ENCODE measurements around the gene OR13H1.
"Not testable (repeated sequence)": the region's sequence is repeated elsewhere in the genome, so short reads cannot be mapped to it uniquely, and the experiment has no call there.

DNA sequence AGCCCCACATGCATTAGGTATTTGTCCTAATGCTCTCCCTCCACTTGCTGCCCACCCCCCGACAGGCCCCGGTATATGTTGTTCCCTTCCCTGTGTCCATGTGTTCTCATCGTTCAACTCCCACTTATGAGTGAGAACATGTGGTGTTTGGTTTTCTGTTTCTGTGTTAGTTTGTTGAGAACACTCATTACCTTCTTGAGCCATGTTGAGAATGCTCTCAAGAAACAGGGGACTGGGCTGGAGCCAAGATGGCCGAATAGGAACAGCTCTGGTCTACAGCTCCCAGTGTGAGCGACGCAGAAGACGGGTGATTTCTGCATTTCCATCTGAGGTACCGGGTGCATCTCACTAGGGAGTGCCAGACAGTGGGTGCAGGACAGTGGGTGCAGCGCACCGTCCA lies 8.6 kb downstream of the OR13H1 start:
- TF ChIP-seq, protein P1, sequence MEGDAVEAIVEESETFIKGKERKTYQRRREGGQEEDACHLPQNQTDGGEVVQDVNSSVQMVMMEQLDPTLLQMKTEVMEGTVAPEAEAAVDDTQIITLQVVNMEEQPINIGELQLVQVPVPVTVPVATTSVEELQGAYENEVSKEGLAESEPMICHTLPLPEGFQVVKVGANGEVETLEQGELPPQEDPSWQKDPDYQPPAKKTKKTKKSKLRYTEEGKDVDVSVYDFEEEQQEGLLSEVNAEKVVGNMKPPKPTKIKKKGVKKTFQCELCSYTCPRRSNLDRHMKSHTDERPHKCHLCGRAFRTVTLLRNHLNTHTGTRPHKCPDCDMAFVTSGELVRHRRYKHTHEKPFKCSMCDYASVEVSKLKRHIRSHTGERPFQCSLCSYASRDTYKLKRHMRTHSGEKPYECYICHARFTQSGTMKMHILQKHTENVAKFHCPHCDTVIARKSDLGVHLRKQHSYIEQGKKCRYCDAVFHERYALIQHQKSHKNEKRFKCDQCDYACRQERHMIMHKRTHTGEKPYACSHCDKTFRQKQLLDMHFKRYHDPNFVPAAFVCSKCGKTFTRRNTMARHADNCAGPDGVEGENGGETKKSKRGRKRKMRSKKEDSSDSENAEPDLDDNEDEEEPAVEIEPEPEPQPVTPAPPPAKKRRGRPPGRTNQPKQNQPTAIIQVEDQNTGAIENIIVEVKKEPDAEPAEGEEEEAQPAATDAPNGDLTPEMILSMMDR (conservative IDR thresholded peaks at IDR 0.05; ENCODE audit: low read length) = not testable (repeated sequence)
- TF ChIP-seq EZH2phosphoT487 (IDR thresholded peaks at IDR 0.05; ENCODE audit: borderline replicate concordance) = not testable (repeated sequence)
